GM18507 (cell line): Measurements from ENCODE around the gene TMCO4.
A peak's percentile ranks its signal among the peaks of the same experiment; 100 is the strongest.

Source experiments
- DNase-seq: peaks from one replicate; pipeline ENCODE4 v3.0.0; 2011; ENCODE audit warnings: low read depth; ENCODE audit not compliant: insufficient read length; ENCODE audit errors: extremely low spot score
- FAIRE-seq: peaks from 2 replicates; lab custom pipeline; 2011; peaks lifted over from hg19 to GRCh38; lab: Jason Lieb, UNC

Gene TMCO4

GRCh38 chr1:19731311-19731821, 68.3 kb downstream of the TMCO4 start:
- FAIRE-seq (no peak), DNase-seq (no peak)

DNA sequence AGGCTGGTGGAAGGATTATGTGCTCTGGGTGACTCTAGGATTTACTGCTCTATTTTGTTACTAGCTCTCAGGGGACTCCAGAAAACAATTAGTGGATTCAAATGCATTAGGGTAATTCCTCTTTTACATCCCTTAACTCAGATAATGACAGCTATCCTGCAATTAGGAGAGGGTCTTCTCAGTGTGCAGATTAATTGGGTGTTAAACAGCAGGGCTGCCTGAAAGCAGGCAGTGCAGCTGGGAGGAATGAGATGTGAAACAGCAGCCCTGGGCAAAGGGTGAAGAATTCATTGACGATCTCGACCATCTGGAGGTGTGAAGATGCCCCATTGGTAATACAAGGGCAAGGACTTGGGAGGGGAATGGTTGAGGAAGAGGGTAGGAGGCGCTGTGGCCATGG, 68.9 kb downstream of the TMCO4 start:
- no peak for FAIRE-seq
- no peak for DNase-seq

DNA sequence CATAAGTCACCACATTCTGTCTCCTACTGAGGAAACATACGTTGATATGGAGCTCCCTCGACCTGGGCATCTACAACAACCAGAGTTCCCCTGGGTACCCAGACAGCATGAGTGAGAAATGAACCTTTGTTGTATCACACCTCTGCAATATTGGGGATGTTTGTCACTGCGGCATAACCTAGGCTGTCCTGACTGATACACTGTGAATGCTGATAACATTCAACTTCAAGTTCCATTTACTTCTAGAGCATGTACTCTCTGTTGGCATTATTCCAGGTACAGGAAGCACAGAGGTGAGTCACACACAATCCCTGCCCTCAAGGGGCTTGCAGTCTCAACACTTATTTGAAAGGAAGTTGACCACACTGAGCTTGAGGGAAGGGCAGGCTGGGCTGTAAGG, 69.5 kb downstream of the TMCO4 start:
- no peak for FAIRE-seq
- no peak for DNase-seq

DNA sequence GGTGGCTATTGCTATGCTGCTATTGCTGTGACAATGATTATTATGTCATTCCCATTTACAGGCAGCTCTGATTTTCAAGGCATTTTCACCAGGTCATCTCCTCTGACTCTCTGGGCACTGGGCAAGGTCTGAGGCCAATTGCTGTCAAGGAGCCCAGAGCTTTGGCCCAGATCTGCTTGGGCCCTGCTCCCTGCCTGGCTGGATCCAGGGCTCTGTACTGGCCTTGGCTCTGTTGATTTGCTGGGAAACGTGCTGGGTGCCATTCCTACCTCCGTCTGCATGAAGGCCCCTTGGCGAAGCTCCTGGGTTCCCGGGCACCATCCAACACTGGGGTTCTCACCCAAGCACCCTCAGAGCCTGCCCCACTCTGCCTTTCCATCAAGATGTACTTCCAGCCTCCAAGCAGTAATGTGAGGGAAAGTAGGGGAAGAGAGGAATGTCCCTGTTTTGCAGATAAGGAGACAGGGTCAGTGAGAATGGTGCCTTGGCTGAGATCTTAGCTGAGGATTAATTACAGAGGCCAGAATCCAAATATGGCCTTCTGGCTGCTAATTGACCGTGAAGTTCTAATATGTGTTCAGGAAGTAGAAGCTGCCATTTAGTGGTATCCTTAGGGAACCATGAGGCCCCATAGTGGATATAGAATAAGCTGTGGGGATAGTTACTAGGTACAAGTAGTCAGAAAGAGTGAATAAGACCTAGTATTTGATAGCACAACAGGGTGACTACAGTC, 71.1 kb downstream of the TMCO4 start:
- no peak for FAIRE-seq
- no peak for DNase-seq

- DNase-seq (no peak), FAIRE-seq (no peak)
These were observed 74.1 kb downstream of the TMCO4 start for GRCh38 chr1:19725606-19726005.

GRCh38 chr1:19723874-19724273, 75.8 kb downstream of the TMCO4 start:
- FAIRE-seq = no peak
- DNase-seq = no peak

- no peak for FAIRE-seq
These were observed 78.7 kb downstream of the TMCO4 start for GRCh38 chr1:19720973-19721372.

GRCh38 chr1:19720174-19720573, 79.5 kb downstream of the TMCO4 start:
- FAIRE-seq (no peak), DNase-seq (no peak)

More at GRCh38 chr1:19720973-19721372, 78.7 kb downstream of the TMCO4 start:
- DNase-seq = no peak

- no peak for DNase-seq
- no peak for FAIRE-seq
These were observed 82.2 kb downstream of the TMCO4 start for GRCh38 chr1:19717467-19717866.

DNA sequence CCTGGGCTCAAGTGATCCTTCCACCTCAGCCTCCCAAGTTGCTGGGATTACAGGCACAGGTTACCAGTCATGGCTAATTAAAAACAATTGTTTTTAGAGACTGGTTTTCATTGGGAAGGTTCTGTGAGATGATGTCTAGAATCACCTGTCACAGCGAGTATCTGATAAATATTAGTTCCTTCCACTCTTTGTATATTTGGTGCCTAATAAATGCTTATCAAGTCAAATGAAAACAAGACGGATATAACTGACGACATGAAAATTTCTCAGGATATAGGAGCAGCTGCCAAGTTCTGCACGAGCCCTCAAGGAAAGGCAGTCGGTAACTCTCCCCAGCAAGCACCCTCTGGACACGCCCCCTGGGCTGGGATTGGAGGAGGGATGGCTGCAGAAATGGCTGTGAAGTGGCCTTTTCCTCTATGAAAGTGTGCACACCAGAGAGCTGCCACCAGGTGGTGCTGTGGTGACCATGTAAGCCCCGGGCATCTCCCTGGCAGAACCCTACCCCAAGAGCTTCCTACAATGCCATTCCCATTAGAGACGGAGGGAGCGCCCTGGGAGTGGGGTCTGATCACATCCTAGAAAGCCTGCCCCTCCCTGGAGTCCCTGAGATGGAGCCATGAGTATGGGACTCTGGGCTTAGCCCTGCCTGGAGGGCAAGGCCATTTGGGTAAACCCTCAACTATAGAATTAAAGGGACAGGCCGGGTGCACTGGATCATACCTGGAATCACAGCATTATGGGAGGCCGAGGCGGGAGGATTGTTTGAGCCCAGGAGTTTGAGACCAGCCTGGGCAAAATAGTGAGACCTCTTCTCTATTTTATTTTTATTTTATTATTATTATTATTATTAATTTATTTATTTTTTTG, 84.1 kb downstream of the TMCO4 start:
- DNase-seq = peak; percentile 70
- FAIRE-seq = peak; percentile 87

DNA sequence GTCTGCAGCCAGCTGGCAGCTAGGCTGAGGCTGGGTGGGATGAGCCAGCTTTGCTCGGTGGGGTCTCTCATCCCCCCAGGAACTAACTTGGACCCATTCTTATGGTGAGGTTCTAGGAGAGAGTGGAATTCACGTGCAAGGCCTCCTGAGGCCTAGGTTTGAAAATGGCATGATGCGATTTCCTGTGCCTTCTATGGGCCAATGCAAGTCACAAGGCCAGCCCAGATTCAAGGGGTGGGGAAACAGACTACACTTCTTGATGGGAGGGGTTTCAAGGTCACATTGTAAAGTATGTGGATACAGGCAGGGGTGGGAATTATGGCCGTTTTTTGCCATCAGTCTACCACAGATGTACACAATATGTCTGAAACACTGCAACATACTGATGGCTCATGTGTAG, 86.8 kb downstream of the TMCO4 start:
- FAIRE-seq (peak; percentile 12), DNase-seq (no peak)

DNA sequence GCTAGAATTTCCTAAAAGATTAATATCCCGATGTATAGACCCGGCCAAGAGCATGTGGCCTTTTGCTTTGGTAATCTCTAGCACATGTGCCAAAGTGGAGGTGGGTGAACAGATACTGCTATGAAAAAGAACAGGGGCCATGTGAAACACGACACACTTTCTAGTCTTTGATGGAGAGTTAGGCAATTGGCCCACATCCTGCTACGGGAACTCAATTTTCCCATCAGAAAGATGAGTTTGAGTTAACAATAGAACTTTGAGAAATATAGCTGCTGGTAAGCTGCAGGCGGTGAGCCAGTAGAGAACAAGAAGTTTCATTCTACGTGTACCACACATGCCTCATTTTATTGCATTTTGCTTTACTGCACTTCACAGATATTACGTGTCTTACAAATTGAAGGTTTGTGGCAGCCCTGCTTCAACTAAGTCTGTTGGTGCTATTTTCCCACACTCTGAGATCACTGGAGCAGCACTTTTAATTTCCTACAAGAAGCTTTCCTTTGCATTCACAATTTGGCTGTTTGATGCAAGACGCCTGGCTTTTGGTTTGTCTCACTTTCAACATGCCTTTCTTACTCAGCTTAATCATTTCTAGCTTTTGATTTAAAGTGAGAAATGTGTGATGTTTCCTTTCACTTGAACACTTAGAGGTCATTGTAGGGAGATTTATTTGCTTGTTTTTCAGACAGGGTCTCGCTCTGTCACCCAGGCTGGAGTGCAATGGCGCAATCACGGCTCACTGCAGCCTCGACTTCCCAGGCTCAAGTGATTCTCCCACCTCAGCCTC, 88.7 kb downstream of the TMCO4 start:
- DNase-seq (peak; percentile 26), FAIRE-seq (peak; percentile 93)

DNA sequence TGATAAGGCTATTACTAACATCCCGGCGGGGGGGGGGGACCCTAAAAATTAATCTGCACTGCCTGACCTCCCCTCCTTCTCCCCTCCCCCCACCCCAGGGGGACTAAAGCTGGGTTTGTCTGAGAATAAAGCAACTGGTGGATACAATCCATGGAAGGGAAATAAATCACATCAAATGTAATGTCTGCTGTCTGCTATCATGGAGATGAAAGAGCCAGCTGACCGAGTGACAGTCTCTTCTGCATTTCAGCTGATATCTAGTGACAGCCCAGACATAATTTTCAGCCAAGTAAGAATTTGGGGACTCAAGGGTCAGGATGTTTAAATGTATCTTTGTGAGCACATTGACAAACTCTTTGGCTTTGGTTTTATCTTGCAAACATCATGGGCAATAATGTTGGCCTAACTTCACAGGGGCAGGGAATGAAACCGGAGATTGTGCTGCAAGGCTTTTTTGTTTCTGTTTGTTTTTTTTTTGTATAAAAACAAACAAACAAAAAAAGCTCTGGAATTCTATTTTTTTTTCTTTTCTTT, 90.4 kb downstream of the TMCO4 start:
- DNase-seq = no peak
- no peak for FAIRE-seq

GRCh38 chr1:19708567-19709110, 91.1 kb downstream of the TMCO4 start:
- DNase-seq (no peak), FAIRE-seq (no peak)

DNA sequence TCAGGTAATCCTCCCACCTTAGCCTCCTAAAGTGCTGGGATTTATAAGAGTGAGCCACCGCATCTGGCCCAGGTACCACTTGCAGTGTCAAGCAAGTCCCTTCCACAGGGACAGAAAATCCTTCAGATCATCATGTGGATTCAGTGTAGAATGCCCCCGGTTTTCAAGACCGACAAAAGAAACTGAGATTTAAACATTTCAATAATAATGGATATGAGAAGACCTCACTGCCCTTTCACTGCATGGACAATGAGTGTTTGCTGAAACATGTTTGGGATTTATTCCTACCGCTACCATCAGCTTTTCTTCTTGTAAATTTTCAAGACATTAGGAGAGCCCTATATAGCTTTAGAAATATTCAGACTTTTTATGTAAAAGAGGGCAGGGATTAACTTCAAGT, 93.6 kb downstream of the TMCO4 start:
- DNase-seq = no peak
- no peak for FAIRE-seq

DNA sequence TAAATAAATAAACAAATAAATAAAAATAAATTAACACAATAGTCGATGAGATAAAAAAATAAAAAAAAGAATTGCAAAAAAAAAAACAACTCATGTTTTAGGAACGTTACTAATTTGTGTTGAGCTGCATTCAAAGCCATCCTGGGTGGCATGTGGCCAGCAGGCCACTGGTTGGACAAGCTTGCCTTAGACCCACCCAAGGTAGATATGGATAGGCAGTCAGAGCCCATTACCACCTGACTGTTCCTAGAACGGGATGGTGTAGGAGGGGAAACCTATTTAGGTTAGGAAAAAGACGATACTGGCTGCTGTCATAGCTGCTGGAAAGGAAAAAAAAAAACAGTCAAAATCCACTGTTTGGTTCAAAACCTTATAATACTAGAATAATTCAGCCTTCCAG, 94.3 kb downstream of the TMCO4 start:
- DNase-seq (no peak), FAIRE-seq (no peak)

GRCh38 chr1:19704247-19705113, 95.2 kb downstream of the TMCO4 start:
- FAIRE-seq = peak; percentile 81
- DNase-seq = peak; percentile 42

- DNase-seq (no peak), FAIRE-seq (no peak)
These were observed 96.4 kb downstream of the TMCO4 start for GRCh38 chr1:19703280-19703679.
